Activated T-cell treated with anti-CD3 and anti-CD28 coated beads, Interleukin-2, amount 50 U/mL, for 4 hours (primary cell): Measurements from ENCODE around the gene NCKAP5. TPM values are rescaled to one million over a fixed set of nuclear protein-coding genes. Genes with fewer than 3 reads are reported as not detected.
"Not testable (repeated sequence)": the region's sequence is repeated elsewhere in the genome, so short reads cannot be mapped to it uniquely, and the experiment has no call there.

Experiments used
- ATAC-seq, 2 donors: fragments of 200-7000 bp; cut with Tn5 transposase; one replicate each; pipeline ENCODE4 v1.10.0; 2021
- DNase-seq: peaks from one replicate; pipeline ENCODE4 v3.0.0-alpha.2; 2020
- H3K27me3 Mint-ChIP-seq: one replicate; pipeline ENCODE4 v1.8.0; 2021; ENCODE audit warnings: low read depth, mixed read lengths
- H3K36me3 Mint-ChIP-seq: one replicate; pipeline ENCODE4 v1.8.0; 2022; ENCODE audit warnings: mixed read lengths; ENCODE audit not compliant: insufficient read depth
- H3K4me1 Mint-ChIP-seq: one replicate; pipeline ENCODE4 v1.8.0; 2021; ENCODE audit warnings: low read depth, mixed read lengths
- H3K4me3 Mint-ChIP-seq: one replicate; pipeline ENCODE4 v1.8.0; 2021; ENCODE audit warnings: mild to moderate bottlenecking, moderate library complexity, mixed read lengths
- H3K9me3 Mint-ChIP-seq: one replicate; pipeline ENCODE4 v1.8.0; 2021; ENCODE audit warnings: mixed read lengths
- total RNA-seq, 3 donors: library from RNA; stranded (reverse); gene quantifications; one replicate each; pipeline ENCODE4 v1.2.1, GENCODE V29; 2021

NCKAP5 gene
- total RNA-seq, 3 donors from 2014 or later = 0.03 TPM; not detected in 2

- ATAC-seq (no peak), DNase-seq (no peak)
- H3K4me3 Mint-ChIP-seq = no peak overlapping the region
- H3K4me1 Mint-ChIP-seq = no peaks in the 10 kb centered on the region
- no peaks in the 10 kb centered on the region for H3K36me3 Mint-ChIP-seq
- H3K9me3 Mint-ChIP-seq = no peaks in the 10 kb centered on the region
- no peaks in the 10 kb centered on the region for H3K27me3 Mint-ChIP-seq
Observed at GRCh38 chr2:133486771-133487191, 81.5 kb downstream of the NCKAP5 start.

DNA sequence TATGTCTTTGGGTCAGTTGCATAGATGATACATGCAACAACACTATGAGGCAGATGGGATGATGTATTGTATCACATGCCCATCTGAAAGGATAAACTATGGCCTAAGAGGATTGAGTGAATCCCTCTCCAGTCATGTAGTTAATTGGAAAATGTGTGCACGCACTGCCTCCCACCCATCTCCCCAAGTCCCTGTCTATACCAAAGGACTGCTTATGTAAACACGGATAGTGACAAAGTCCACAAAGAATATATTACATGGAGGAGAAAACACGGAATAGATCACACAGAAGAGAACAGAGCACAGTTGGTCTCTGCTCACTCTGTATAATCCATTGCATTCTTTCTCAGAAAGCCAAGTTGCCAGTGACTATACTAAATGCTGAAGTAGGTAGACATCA, 82.4 kb downstream of the NCKAP5 start:
- H3K4me3 Mint-ChIP-seq = no peak overlapping the region

DNA sequence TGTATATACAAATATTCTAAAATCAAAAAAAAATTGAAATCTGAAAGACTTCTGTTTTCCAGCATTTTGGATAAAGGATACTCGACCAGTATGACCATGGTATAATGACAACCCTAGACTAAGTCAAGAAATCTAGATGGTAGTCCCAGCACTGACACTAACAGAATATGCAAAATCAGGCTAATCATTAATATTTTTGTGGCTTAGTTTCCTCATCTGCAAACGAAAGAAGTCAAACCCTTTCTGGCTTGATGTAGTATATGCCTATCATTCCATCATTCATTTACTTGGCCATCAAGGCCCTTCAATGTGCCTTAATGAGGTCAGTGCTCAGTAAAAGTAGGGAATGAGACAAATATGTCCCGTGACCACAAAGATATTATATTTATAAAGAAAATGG, 83.5 kb downstream of the NCKAP5 start:
- no peaks in the 10 kb centered on the region for H3K27me3 Mint-ChIP-seq

More for the DNA sequence above, 82.4 kb downstream of the NCKAP5 start:
- DNase-seq (no peak), ATAC-seq (no peak)
- Mint-ChIP-seq H3K27me3 (no peaks in the 10 kb centered on the region), H3K36me3 (no peaks in the 10 kb centered on the region), H3K9me3 (no peaks in the 10 kb centered on the region), H3K4me1 (no peaks in the 10 kb centered on the region)

DNA sequence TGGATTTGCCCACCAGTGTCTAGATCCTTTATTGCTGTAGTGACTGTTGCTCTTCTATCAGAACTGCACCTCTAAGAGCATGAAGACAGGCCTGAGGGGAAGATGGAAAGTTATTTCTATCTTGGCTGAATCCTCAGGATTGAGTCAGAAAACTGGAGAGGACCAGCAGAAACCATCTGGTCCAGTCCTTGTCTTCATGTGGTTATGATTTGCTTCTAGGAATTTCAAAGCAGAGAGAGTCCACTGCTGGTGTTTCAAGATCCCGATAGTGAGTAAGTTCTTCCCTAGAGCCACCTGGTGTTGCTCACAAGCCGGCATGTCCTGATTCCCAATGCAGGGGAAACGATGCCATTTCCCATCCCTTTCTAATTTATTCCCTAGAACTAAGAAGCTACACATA, 84.2 kb downstream of the NCKAP5 start:
- Mint-ChIP-seq H3K4me1 (no peaks in the 10 kb centered on the region), H3K36me3 (no peaks in the 10 kb centered on the region), H3K9me3 (no peaks in the 10 kb centered on the region), H3K27me3 (no peaks in the 10 kb centered on the region), H3K4me3 (no peak overlapping the region)
- DNase-seq = no peak
- no peak for ATAC-seq

More for the DNA sequence above, 83.5 kb downstream of the NCKAP5 start:
- ATAC-seq = no peak
- Mint-ChIP-seq H3K36me3 (no peaks in the 10 kb centered on the region), H3K4me3 (no peak overlapping the region), H3K4me1 (no peaks in the 10 kb centered on the region), H3K9me3 (no peaks in the 10 kb centered on the region)
- DNase-seq = no peak

GRCh38 chr2:133483181-133483580, 85.1 kb downstream of the NCKAP5 start:
- DNase-seq (no peak), ATAC-seq (no peak)
- Mint-ChIP-seq H3K4me3 (no peak overlapping the region), H3K27me3 (no peaks in the 10 kb centered on the region), H3K36me3 (no peaks in the 10 kb centered on the region), H3K4me1 (no peaks in the 10 kb centered on the region), H3K9me3 (no peaks in the 10 kb centered on the region)

DNA sequence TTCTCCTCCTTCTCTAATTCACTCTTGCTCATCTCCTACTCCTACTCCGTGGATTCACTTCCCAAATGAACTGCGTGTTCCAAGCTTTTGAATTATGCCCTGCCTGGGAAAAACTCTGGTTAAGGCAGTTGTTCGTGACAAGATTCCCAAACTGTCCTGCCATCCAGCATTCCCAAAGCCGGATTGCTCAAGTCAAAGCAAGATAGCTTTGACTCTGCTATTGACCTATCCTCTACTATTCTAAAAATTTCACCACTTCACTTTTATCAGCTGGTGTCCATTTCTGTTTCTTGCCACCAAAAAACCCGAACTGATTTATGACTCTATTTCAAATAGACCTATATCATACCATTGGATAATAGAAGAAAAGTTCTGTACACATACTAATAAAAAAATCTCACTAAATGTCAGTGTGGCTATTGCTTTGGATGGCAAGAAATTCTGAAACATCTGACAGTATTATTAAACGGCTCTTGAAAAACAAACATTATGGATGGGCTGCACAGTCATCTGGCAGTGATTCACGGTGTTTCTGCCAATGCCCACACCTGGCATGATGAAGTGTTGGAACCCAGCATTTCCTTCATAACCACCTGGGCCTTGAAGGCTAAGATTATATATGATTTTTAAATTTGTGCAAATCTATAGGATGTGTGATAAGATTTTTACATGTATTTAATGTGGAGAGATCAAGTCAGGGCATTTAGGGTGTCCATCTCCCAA, 87.4 kb downstream of the NCKAP5 start:
- H3K9me3 Mint-ChIP-seq = no peaks in the 10 kb centered on the region
- DNase-seq (no peak), ATAC-seq (no peak)
- H3K27me3 Mint-ChIP-seq = no peaks in the 10 kb centered on the region
- H3K36me3 Mint-ChIP-seq = no peaks in the 10 kb centered on the region
- no peaks in the 10 kb centered on the region for H3K4me1 Mint-ChIP-seq
- no peak overlapping the region for H3K4me3 Mint-ChIP-seq

DNA sequence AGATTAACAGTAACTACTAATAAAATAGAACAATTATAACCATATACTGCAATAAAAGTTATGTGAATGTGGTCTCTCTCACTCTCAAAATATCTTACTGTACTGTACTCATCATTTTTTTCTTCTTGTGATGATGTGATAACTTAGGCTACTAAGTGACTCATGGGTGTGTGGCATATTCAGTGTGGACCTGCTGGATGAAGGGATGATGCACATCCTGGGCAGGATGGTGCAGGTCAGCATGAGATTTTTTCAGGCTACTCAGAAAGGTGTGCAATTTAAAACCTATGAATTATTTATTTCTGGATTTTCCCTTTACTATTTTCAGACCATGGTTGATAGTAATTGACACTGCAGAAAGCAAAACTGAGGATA, 90.7 kb downstream of the NCKAP5 start:
- no peaks in the 10 kb centered on the region for H3K36me3 Mint-ChIP-seq
- H3K9me3 Mint-ChIP-seq = no peaks in the 10 kb centered on the region
- ATAC-seq = no peak
- no peak for DNase-seq
- no peaks in the 10 kb centered on the region for H3K4me1 Mint-ChIP-seq
- no peaks in the 10 kb centered on the region for H3K27me3 Mint-ChIP-seq
- H3K4me3 Mint-ChIP-seq = no peak overlapping the region

DNA sequence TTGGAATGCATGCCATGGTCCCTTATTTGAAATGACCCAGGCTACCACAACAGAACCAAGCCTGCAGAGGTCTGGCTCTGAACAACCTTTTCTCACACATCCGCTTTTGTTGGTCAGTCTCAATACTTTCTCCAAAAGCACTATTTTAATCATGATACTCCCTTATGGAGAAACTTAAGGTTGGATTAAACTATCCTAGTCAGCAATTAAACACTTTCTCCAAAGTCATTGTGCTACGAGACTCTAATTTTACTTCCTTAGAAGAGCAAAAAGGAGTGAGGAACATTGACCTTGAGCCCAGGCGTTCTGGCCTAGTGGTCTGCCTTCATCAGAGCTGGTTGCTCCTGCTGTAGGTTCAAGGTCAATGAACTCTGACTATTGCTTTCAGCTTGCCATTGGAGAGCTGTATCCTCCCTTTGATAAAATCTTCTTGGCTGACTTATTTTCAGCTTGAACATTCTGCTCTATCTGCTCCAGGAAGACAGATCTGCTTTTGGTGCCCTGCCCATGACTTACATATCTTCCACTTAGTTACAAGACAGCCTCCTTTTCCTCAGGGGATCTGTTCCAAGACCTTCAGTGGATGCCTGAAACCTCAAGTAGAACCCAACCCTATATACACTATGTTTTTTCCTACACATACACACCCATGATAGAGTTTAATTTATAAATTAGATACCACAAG, 91.2 kb downstream of the NCKAP5 start:
- Mint-ChIP-seq H3K36me3 (no peaks in the 10 kb centered on the region), H3K9me3 (no peaks in the 10 kb centered on the region)

DNA sequence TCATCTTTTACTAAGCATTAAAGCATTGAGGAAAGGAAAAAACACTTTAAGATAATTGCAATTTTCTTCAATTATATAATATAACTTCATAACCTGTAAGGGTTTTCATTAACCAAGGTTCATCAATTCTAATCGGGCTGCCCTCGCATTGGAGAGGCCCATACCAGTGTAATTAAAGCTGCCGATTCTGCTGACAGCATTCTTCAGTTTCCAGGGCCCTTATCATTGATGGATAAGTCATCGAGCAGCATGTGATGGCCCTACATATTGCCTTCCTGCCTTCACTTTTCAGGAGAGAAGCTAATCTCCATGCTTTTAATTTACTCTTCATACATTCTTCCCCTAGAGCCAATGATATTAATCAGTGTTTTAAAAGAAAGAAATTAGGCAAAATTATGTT, 92.0 kb downstream of the NCKAP5 start:
- Mint-ChIP-seq H3K27me3 (no peaks in the 10 kb centered on the region), H3K4me1 (no peaks in the 10 kb centered on the region), H3K9me3 (no peaks in the 10 kb centered on the region), H3K36me3 (no peaks in the 10 kb centered on the region), H3K4me3 (no peak overlapping the region)
- no peak for ATAC-seq
- DNase-seq = no peak

More for the DNA sequence above, 91.2 kb downstream of the NCKAP5 start:
- Mint-ChIP-seq H3K4me1 (no peaks in the 10 kb centered on the region), H3K27me3 (no peaks in the 10 kb centered on the region), H3K4me3 (no peak overlapping the region)
- no peak for DNase-seq
- ATAC-seq = no peak

DNA sequence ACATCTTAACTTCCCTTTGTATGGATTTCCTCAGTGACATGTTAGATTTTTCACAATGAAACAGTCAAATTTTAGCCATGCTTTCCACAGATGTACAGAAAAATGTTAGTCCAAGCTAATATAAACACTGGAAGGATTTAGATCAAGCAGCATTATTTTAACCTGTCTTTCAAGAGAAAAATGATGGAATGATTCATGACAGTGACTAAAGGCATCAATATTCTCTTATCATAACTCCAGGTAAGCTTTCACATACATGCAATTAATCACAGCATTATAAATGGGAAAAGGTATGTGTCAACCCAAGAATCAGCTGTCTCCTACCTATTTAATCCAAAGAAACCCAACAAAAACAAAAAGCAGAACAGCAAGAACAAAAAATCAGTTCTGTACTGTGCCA, 92.7 kb downstream of the NCKAP5 start:
- Mint-ChIP-seq H3K4me3 (no peak overlapping the region), H3K4me1 (no peaks in the 10 kb centered on the region), H3K27me3 (no peaks in the 10 kb centered on the region), H3K36me3 (no peaks in the 10 kb centered on the region), H3K9me3 (no peaks in the 10 kb centered on the region)
- ATAC-seq (no peak), DNase-seq (no peak)

DNA sequence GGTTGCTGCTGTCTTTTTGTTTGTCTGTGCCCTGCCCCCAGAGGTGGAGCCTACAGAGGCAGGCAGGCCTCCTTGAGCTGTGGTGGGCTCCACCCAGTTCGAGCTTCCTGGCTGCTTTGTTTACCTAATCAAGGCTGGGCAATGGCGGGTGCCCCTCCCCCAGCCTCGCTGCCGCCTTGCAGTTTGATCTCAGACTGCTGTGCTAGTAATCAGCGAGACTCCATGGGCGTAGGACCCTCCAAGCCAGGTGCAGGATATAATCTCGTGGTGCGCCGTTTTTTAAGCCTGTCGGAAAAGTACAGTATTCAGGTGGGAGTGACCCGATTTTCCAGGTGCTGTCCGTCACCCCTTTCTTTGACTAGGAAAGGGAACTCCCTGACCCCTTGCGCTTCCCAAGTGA, 97.8 kb downstream of the NCKAP5 start:
- not testable (repeated sequence) for ATAC-seq, H3K4me3 Mint-ChIP-seq, H3K27me3 Mint-ChIP-seq, H3K9me3 Mint-ChIP-seq, H3K4me1 Mint-ChIP-seq, H3K36me3 Mint-ChIP-seq, DNase-seq

- Mint-ChIP-seq H3K27me3 (no peaks in the 10 kb centered on the region), H3K4me1 (no peaks in the 10 kb centered on the region), H3K36me3 (no peaks in the 10 kb centered on the region), H3K4me3 (no peak overlapping the region), H3K9me3 (no peaks in the 10 kb centered on the region)
- no peak for ATAC-seq
- no peak for DNase-seq
Observed at GRCh38 chr2:133462811-133463210, 105.5 kb downstream of the NCKAP5 start.

DNA sequence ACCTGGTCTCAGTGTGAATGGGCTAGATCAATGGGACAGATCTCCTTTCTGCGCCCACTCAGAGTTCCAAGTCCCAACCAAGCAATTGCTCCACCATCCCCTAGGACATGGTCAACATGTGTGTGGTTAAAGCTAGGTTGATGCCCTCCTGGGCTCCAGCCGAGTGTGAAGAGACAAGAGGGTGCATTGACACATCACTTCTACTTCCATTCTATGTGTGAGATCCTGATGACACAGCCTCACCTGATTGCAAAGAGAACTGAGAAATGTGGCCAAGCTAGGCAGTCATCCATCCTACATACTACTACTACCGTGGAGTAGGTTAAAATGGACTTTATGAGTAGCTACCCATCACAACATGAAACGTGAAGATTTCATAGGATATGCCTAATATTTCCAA, 106.8 kb downstream of the NCKAP5 start:
- Mint-ChIP-seq H3K4me3 (no peak overlapping the region), H3K36me3 (no peaks in the 10 kb centered on the region), H3K27me3 (no peaks in the 10 kb centered on the region), H3K4me1 (no peaks in the 10 kb centered on the region), H3K9me3 (no peaks in the 10 kb centered on the region)
- no peak for DNase-seq
- ATAC-seq = no peak

DNA sequence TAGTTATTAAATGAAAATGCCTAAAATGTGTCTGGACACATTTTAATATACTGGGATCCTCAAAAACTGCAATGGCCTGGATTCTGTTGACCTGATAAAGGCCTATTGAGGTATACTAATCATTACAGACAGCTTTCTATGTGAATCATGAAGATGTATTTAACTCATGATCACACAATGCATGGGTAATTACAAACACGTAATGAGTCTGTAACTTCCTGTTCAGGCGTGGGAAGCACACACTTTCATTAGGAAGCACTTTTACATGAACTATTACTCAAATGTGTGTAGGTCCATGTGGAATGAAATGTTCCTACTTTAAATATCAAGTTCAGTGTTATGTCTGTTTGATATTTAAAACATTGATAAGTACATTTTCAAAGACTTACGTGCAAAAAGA, 108.7 kb downstream of the NCKAP5 start:
- Mint-ChIP-seq H3K4me3 (no peak overlapping the region), H3K27me3 (no peaks in the 10 kb centered on the region)
- ATAC-seq = no peak

DNA sequence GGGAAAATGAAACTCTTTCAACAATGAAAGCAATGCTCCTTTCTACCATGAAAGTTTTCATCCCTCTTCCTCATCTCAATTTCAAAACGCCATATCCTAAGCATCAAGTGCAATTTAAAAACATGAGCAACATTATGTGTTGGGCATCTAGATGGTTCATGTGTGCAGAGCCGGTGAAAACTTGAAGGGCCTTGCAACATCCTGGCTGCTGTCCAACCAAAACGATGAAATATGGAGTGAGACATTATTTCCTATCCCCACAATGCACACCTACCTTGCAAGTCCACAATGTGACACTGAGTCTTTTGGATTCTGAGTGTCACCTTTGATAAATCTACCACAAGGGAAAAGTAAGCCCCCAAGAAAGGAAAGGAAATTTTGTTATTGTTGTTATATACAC, 110.0 kb downstream of the NCKAP5 start:
- Mint-ChIP-seq H3K4me1 (no peaks in the 10 kb centered on the region), H3K9me3 (peaks cover 5% of the 10 kb centered on the region), H3K36me3 (no peaks in the 10 kb centered on the region), H3K4me3 (no peak overlapping the region), H3K27me3 (no peaks in the 10 kb centered on the region)
- DNase-seq (no peak), ATAC-seq (no peak)

More for the DNA sequence above, 108.7 kb downstream of the NCKAP5 start:
- no peaks in the 10 kb centered on the region for H3K36me3 Mint-ChIP-seq
- peaks cover 5% of the 10 kb centered on the region for H3K9me3 Mint-ChIP-seq
- H3K4me1 Mint-ChIP-seq = no peaks in the 10 kb centered on the region
- DNase-seq = no peak
